NCI-H226 (cell line): ENCODE measurements around the gene TMEM161A.
"Not testable (repeated sequence)": the region's sequence is repeated elsewhere in the genome, so short reads cannot be mapped to it uniquely, and the experiment has no call there.

Source experiments
- DNase-seq: peaks from one replicate; pipeline ENCODE4 v3.0.0-alpha.2; 2015

The TMEM161A gene

DNA sequence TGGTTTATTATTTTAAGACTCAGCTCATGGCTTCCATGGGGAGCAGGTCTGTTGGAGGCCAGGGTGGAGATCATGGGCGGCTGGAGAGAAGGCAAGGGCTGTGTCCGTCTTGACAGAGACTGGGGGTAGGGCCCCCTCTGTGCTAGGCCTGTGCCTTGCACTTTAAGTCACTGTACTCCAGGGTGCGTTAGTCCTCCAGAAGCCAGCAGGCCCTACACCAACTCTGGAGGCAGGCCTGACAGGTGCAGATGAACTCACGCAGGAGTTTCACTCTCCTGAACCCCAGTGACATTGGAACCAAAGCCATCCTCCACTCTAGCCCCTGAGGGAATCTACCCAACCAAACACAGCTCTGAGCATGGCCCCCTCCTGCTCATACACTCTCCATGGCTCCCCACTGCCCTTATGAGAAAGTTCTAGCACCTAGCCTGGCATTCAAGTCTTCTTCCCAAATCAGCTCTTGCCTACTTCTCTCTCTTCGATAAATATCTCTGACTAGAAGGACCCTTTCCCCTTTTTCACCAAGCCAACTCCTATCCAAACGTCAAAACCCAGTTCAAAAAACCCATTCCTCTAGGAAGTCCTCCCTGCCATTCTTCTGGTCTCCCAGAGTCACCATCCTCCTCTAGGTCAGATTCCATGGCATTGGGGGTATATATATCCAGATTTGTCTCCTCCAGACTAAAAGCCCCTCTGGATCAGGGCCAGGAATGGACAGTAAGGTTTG, 16.7 kb upstream of the TMEM161A start:
- DNase-seq, result no peak

DNA sequence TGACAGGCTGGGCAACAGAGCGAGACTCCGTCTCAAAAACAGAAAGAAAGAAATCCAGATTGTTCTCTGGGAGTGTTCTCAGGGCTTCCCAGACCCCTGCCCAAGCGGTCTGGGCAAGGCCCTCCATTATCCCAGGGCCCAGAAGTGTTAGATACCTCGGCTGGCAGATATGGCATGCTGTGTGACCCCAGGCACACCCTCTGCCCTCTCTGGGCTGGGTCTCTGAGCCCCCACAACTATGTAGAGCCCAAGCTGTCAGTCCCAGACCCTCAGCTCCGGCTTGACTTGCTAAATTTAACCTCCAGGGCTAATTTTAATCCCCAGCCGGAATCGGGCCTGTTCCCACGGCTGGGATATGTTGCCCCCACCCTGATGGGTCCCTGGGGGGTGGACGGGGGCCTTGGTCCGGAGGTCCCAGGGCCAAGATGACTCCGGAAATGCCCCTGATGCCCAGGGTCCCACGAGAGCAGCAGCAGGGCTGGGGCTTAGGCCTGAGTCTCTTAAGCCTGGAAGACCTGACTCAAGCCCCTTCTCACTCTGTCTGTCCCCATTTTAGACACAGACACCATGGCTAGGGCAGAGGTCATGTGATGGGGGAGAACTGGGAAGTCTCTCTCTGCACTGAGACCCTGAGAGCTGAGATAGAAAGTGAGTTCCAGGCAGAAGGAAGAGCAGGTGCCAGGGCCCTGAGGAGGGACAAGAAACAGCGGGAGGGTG, 14.5 kb upstream of the TMEM161A start:
- DNase-seq, result no peak

DNA sequence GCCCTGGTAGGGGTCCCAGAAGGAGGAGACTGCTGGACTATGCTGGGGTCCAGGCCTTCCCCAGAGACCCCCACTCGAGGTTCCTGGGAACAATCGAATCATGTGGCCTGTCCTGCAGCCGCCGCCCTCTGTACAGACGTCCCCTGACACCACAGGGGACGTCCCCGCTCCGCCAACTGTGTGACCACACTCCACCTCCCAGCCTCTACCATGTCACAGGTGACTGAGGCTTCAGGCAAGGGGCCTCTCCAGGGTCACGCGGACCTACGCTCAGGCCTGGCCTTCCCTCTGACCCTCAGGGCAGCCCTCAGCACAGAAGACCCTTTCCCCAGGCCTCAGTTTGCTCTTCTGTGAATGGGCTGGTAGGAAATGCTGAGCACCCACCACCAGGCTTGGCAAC, 13.1 kb upstream of the TMEM161A start:
- DNase-seq, result no peak

DNA sequence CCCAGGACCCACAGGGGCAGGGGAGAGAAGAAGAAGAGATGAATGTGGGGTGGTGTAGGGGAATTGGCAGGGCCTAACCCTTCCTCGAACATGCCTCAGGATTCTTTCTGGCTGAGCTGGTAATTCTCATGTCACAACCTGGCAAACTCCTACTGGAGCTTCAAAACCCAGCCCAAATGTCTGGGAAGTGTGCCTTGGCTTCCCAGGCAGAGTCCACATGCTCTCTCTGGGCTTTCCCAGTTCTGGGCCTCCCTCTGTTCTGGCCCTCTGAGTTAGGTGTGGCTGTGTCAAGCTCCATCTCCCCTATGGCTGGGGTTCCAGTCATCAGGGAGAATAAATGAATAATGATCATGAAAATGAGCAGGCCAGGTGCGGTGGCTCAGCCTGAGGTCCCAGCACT, 11.2 kb upstream of the TMEM161A start:
- DNase-seq, result no peak

DNA sequence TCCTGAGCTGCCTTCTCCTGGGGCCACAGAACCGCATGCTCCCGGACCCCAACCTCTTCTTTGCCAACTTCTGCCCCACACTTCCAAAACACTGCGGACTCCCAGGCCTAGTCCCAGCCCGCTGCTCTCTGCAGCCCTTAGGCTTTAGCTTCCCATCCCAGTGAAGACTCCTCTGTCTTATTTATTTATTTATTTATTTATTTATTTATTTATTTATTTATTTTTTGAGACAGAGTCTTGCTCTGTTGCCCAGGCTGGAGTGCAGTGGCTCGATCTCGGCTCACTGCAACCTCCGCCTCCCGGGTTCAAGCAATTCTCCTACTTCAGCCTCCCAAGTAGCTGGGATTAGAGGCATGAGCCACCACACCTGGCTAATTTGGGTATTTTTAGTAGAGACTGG, 10.2 kb upstream of the TMEM161A start:
- not testable (repeated sequence) for DNase-seq

DNA sequence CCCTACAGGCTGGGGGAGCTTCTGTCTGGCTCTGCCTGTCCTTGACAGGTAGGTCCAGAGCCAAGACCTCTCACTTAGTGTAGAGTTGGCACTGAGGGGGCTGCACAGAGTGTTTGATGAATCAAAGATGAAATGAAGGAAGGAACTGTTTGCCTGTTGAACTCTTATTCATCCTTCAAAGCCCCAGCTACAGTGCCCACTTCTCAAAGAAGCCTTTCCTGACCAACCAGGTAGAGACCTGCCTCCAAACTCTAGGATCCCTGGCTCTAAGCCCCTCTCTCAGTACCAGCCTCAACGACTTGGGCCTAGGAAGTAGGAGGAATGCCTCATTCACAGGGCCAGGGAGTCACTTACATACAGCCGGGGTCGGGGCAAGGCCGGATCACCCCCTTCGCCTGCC, 9.1 kb upstream of the TMEM161A start:
- no peak for DNase-seq

DNA sequence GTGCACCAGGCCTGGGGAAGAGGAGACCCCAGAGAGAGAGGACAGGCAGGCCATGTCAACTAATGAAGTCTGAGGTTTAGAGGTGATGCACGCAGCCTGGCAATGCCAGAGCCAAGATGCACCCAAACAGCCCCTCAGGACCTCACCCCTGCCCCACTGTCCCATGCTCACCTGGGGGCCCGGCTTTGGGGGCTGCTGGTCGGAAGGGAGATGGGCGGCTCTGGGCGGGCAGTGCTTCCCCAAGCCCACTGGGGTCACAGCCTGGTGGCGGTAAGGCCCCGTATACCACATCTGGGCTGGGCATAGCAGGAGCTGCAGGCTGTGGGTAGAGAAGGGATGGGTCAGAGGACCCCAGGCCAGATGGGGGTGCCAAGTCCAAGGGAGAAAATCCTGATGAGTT, 8.6 kb upstream of the TMEM161A start:
- DNase-seq, result no peak

DNA sequence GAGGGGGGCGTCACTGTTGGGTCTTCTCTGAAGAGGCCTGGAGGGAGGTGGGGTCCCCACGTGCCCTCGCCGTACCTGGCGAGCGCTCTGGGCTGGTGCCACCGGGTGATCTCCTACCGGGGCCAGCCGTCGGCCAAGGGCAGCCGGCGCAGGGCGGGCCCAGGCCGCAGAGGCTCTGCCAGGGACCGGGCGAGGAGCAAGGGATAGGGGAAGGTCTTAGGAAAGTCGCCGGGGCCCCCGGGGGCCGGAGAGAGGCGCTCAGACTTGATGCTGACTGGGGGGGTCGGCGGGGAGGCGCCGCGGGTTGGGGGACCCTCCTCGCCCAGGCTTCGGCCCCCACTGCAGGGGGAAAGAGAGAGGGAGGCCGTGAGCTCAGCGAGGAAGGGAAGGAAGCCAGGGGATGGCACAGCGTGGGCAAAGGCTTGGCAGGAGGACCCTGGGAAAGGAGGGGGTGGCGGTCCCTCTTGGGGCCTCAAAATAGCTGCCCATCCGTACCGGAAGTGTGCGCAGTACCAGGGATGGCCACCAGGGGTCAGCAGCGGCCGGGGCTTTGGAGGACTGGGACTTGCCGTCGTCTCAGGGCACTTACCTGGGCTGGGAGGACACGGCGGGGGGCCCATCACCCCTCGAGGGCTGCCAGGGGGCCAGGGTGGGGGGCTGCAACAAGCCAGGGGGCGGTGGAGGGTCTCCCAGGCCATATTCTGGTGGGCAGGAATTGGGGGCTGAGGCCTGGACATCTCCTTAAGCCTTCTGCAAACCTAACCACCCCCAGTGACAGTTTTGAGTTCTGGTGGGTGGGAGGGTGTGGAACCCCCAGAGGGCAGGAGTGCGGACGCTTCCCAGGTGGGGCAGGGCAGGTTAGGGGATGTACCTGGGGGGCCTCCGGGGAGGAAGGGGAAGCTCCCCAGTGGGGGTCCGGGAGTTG, 7.7 kb upstream of the TMEM161A start:
- no peak for DNase-seq

DNA sequence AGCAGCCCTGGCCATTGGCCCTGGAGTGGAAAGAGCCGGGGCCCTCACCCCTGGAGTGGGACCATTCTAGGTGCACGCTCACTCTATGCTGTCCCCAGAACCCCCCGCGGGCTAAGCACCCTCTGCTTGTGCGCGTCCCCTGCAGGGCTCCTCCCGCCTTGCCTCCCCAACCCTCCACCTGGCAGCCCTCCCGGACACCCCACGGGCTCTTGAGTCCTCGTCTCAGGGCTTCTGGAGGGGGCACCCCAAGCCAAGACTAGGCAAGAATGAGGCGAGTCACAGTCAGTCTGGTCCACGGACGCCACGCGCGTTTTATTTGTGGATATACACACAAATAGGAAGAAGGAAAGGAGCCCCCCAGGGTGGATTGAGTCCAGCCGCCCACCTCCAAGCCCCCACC, 7.0 kb upstream of the TMEM161A start:
- DNase-seq, result no peak

DNA sequence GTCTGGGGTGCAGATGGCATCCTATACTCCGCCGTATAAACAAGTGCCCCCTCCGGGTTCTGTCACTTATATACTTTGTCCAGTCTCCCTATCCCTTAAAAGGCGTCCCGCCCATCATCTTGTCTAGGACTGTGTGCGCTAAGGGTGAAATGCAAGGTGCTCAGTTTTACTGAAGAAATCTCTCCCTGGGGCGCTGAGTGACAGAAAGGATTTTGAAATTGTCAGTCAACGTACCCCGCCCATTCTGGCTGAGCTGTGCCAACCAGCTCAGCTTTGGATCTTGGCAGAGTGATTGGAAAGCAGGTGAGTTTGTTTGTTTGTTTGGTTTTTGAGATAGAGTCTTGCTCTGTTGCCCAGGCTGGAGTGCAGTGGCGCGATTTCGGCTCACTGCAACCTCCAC, 4.1 kb upstream of the TMEM161A start:
- DNase-seq, result no peak

DNA sequence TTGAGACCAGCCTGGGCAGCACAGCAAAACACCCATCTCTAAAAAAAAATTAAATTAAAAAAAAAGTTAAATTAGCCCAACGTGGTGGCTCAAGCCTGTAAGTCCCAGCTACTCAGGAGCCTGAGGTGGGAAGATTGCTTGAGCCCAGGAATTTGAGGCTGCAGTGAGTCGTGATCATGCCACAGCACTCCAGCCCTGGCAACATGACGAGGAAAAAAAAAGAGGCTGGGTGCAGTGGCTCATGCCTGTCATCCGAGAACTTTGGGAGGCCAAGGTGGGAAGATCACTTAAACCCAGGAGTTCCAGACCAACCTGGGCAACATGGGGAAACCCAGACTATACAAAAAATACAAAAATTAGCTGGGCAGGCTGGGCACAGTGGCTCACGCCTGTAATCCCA, 2.2 kb upstream of the TMEM161A start:
- peak; percentile 58 for DNase-seq

DNA sequence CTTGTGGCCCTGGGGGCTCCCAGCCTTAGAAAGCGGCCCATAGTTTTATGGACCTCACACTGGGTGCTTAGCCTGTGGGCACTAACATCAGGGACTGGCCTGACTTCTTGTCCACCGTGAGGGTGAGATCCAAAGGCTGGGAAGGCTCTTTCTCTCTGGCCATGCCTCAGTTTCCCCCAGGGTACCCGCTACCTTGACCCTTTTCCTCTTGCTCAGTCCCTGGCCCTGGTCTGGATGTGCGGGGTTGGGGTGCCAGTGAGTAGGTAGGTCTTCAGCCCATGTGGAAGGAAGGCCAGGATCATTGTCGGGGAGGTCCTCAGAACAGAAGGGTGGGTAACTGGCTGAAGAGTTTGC, 1.6 kb upstream of the TMEM161A start:
- DNase-seq, result no peak

DNA sequence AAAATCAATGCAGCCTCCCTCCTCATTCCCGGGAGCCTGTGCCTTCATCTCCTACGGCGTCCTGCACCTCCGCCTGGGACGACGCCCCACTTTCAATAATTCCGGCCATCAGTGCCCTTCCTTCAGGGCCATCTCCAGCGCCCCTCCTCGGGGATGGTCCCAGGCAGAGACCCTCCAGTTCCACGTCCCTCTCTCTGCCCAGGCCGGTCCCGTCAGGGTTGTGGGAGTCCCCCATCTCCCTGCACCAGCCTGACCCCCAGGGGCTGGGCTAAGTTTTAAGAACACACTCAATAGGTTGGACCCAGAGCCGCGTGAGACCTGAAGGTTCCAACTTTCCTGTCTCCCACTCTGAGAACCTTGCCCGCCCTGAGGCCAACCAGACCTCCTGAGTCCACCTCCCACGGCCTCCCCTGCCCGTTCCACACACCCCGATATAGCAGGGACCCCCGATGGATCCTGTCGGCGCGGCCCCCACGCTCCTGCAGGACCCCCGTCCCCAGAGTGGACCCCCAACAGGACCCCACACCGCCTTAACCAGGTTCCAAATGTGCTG, 646 bp downstream of the TMEM161A start:
- DNase-seq, result no peak

DNA sequence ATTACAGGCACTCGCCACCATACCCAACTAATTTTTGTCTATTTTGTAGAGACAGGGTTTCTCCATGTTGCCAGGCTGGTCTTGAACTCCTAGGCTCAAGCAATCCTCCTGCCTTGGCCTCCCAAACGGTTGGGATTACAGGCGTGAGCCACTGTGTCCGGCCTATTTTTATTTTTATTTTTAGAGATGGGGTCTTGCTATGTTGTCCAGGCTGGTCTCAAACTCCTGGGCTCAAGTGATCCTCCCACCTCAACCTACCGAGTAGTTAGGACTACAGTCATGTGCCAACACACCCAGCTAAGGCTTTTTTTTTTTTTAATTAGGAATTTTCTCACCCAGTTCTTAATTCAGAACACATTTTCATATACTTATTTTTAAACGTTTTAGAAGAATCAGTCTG, 2.6 kb downstream of the TMEM161A start:
- not testable (repeated sequence) for DNase-seq

DNA sequence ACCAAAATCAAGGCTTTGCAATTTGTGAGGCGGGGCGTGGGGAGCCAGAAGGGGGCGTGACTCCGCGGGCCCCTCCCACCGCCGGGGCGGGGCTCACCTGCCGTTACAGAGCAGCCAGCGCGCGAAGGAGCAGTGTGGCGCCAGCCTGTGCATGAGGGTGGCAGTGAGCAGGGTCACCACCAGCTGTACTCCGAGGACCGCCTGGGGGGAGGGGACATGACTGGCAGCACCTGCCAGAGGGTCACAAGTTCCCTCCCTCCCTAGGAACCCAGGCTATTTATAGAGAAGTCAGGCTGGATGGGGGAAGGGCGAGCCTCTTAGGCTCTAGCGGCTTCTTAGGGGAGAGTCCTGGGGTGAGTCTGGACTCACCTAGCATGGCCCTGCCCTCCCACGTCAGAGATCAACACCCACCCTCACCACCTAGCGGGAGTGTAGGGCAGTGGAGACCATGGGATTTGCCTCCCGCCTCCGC, 3.6 kb downstream of the TMEM161A start:
- no peak for DNase-seq

DNA sequence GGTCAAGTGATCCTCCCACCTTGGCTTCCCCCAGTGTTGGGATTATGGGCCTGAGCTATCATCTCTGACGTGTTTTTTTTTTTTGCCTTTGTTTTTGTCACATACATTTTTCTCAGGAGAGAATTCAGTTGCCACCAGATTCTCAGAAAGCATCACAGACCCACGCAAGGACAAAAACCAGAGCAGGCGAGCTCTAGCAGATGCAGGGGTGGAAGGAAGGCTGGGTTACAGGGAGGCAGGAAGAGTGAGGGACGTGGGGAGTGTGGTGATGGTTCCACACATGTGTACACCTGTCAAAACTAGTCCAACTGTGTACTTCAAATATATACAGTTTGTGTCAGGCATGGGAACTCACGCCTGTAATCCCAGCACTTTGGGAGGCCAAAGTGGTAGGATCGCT, 4.3 kb downstream of the TMEM161A start:
- no peak for DNase-seq

DNA sequence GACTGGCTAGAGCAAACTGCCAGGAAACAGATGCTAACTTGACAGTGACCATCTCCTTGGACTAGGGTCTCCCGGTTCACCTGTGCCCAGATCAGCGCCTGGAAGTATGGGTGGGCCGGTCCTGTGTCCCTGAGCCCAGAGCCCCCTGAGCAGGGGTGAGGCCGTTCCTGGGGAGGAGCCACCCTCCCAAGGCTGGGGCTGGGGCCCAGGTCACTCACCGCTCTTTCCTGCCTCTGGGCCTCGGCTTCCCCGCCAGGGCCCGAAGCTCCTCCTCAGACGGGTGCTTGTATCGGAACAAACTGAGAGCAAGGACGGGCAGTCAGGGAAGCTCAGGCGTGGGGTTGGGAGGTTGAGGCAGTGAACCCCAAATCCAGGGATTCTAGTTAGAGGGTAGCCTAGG, 5.4 kb downstream of the TMEM161A start:
- DNase-seq, result no peak

DNA sequence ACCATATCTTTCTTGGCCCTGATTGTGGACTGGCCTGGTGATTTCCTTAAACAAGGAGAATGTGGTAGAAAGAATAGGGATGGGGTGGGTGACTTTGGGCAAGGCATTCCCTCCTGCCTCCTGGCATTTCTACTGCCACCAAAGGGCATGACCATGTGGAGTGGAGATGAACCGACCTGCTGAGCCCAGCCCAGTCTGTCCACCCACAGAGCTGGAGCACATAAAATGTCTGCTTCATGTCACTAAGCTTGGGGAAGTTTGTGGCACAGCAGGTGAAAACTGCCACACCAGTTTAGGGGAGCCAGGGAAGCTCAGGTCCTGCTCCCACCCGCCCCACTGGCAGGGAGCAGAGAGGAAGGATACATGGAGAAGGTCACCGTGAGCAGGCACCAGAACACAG, 6.3 kb downstream of the TMEM161A start:
- no peak for DNase-seq

DNA sequence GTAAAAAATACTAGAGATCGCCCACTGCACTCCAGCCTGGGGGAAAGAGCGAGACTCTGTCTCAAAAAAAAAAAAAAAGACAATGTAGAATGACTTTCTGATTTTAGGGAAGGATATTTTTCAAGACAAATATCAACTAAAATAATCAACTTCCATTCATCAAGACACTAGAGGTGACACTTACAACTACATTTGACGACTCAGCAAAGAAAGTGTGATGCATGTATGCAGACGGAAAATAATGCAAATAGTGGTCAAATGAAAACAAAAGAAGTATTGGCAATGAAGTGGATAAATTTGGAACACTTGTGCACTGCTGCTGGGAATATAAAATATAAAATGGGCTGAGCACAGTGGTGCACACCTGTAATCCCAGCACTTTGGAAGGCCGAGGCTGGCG, 12.2 kb downstream of the TMEM161A start:
- no peak for DNase-seq

DNA sequence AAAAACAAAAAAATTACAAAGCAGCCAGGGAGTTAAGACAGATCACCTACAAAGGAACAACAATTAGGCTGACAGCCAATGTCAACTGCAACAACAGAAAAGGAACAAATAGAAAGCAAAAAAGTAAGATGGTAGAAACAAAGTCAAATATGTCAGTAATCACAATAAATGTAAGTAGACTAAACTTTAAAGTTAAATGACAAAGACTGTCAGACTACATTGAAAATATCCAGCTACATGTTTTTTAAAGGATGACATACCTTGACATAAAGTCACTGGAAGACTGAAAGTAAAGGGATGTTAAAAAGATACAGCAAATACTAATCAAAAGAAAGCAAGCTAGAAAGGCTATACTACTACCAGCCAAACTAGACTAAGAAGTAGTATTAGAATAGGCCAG, 14.9 kb downstream of the TMEM161A start:
- no peak for DNase-seq

DNA sequence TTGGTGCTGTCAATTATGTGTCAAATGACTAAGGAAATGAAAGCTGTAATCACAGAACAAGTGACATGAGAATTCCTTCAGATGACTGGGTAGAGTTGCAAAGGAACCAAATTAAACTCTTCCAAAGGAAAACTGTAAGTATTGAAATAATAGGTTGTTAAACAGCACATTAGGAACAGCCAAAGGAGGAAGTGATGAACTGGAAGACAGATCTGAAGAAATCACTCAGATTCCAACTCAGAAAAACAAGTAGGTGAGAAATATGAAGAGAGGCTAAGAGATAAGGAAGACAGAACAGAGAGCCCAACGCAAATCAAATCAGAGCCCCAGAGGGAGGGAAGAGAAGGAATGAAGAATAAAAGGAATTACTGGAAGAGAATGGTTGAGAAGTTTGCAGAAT, 15.4 kb downstream of the TMEM161A start:
- DNase-seq, result no peak

DNA sequence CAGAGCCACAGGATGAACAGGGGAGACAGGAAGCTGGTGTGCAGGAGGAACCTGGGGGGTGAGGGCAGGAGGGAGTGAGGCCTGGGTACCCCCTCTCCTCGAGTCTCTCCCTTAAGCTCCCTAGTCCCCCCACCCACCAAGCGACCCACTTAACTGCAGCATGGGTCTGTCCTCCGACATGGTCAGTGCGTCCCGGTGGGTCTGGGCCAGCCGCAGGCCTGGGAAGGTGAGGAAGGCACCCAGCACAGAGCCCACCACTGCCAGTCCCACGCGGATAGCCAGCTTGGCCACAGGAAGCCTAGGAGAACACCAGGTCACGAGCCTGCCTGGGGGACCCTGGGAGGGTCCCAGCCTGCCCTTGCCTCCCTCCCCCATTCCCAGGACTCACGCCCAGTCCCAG, 16.9 kb downstream of the TMEM161A start:
- DNase-seq, result no peak
